ENCODE measurements around the gene SLC15A3. TPM values are rescaled to one million over a fixed set of nuclear protein-coding genes. Genes with fewer than 3 reads are reported as not detected.

Gene SLC15A3
- total RNA-seq, 2 experiments from 2014 or later = 3.9 to 4.7 TPM

- H3K27ac Mint-ChIP-seq = no peak overlapping the region
- H3K9me3 Mint-ChIP-seq = no peaks in the 10 kb centered on the region
- no peaks in the 10 kb centered on the region for H3K27me3 Mint-ChIP-seq
- H3K4me1 Mint-ChIP-seq (ENCODE audit: low read depth) = peaks cover 47% of the 10 kb centered on the region
- intact Hi-C loops (cut with micrococcal nuclease) = loop anchor here (5.0 kb wide), 1 partner anchor 268 kb away; no protein-coding TSS in a partner anchor
- no peak for TF ChIP-seq CTCF (IDR thresholded peaks at IDR 0.05)
- H3K36me3 Mint-ChIP-seq (ENCODE audit: low read depth) = peaks cover 54% of the 10 kb centered on the region
- CTCF ChIA-PET = interaction anchor here (1.2 to 1.4 kb wide), 2 partner anchors 9 to 88 kb away, joined by 3 to 5 read pairs; no protein-coding TSS in a partner anchor
- POLR2A ChIA-PET = interaction anchor here (0.6 to 1.3 kb wide), 5 partner anchors 13 to 126 kb away, joined by 3 read pairs; no protein-coding TSS in a partner anchor
- H3K4me3 Mint-ChIP-seq = no peak overlapping the region
- ATAC-seq (no peak), DNase-seq (no peak)
These were observed 33.1 kb downstream of the SLC15A3 start for GRCh38 chr11:60918939-60919265.

GRCh38 chr11:60918251-60918938 lies 33.6 kb downstream of the SLC15A3 start:
- CTCF ChIA-PET = interaction anchor here (0.9 to 1.4 kb wide), 3 partner anchors 10 to 88 kb away, joined by 3 to 5 read pairs (median 3); no protein-coding TSS in a partner anchor
- Mint-ChIP-seq H3K4me1 (ENCODE audit: low read depth) (peaks cover 45% of the 10 kb centered on the region), H3K27ac (no peak overlapping the region), H3K36me3 (ENCODE audit: low read depth) (peaks cover 54% of the 10 kb centered on the region), H3K4me3 (no peak overlapping the region), H3K27me3 (no peaks in the 10 kb centered on the region), H3K9me3 (no peaks in the 10 kb centered on the region)
- peak; percentile 20 for DNase-seq
- intact Hi-C loops (cut with micrococcal nuclease) = loop anchor here (5.0 kb wide), 1 partner anchor 269 kb away; no protein-coding TSS in a partner anchor
- TF ChIP-seq CTCF (IDR thresholded peaks at IDR 0.05) = no peak
- POLR2A ChIA-PET = interaction anchor here (0.6 to 1.3 kb wide), 5 partner anchors 13 to 127 kb away, joined by 3 read pairs; no protein-coding TSS in a partner anchor
- ATAC-seq = no peak

GRCh38 chr11:60917267-60917666 lies 34.7 kb downstream of the SLC15A3 start:
- Mint-ChIP-seq H3K9me3 (no peaks in the 10 kb centered on the region), H3K27me3 (no peaks in the 10 kb centered on the region), H3K36me3 (ENCODE audit: low read depth) (peaks cover 45% of the 10 kb centered on the region), H3K4me3 (no peak overlapping the region), H3K4me1 (ENCODE audit: low read depth) (peaks cover 55% of the 10 kb centered on the region), H3K27ac (no peak overlapping the region)
- CTCF ChIA-PET = interaction anchor here (3.4 to 7.4 kb wide), 2 partner anchors 15 to 213 kb away, joined by 15 to 88 read pairs; partner anchors contain the start of gene PRPF19
- no peak for ATAC-seq
- TF ChIP-seq CTCF (IDR thresholded peaks at IDR 0.05) = no peak
- POLR2A ChIA-PET = interaction anchor here (3.1 kb wide), 1 partner anchor 12 kb away, joined by 38 read pairs; the partner anchor contains the start of gene PRPF19
- no peak for DNase-seq
- intact Hi-C loops (cut with micrococcal nuclease) = loop anchor here (5.0 kb wide), 1 partner anchor 270 kb away; no protein-coding TSS in a partner anchor

- H3K27me3 Mint-ChIP-seq = no peaks in the 10 kb centered on the region
- no peaks in the 10 kb centered on the region for H3K9me3 Mint-ChIP-seq
- no peak for ATAC-seq
- CTCF ChIA-PET = interaction anchor here (3.4 to 7.4 kb wide), 2 partner anchors 14 to 213 kb away, joined by 15 to 88 read pairs; partner anchors contain the start of gene PRPF19
- POLR2A ChIA-PET = interaction anchor here (0.5 to 3.1 kb wide), 3 partner anchors 12 to 133 kb away, joined by 3 to 38 read pairs (median 3); partner anchors contain the start of gene PRPF19
- peak overlapping the region; percentile 8 for H3K4me3 Mint-ChIP-seq
- peaks cover 60% of the 10 kb centered on the region for H3K4me1 Mint-ChIP-seq (ENCODE audit: low read depth)
- no peak for TF ChIP-seq CTCF (IDR thresholded peaks at IDR 0.05)
- DNase-seq = no peak
- H3K36me3 Mint-ChIP-seq (ENCODE audit: low read depth) = peaks cover 42% of the 10 kb centered on the region
- intact Hi-C loops (cut with micrococcal nuclease) = loop anchor here (5.0 kb wide), 1 partner anchor 271 kb away; no protein-coding TSS in a partner anchor
- H3K27ac Mint-ChIP-seq = no peak overlapping the region
These were observed 35.2 kb downstream of the SLC15A3 start for GRCh38 chr11:60916669-60917206.
